WI38 (cell line): Measurements from ENCODE around the gene PDE2A.

ENCODE experiments used
- H3K4me3 ChIP-seq: 2 replicates; pipeline ENCODE4 v1.5.1; 2011; ENCODE audit warnings: low read depth, mild to moderate bottlenecking, control low read depth, low read length
- TF ChIP-seq, protein P1 (sequence below): IDR thresholded peaks from 2 replicates; pipeline ENCODE4 v1.5.1; 2012; ENCODE audit warnings: low read depth, mild to moderate bottlenecking, control low read depth, low read length

Gene PDE2A

DNA sequence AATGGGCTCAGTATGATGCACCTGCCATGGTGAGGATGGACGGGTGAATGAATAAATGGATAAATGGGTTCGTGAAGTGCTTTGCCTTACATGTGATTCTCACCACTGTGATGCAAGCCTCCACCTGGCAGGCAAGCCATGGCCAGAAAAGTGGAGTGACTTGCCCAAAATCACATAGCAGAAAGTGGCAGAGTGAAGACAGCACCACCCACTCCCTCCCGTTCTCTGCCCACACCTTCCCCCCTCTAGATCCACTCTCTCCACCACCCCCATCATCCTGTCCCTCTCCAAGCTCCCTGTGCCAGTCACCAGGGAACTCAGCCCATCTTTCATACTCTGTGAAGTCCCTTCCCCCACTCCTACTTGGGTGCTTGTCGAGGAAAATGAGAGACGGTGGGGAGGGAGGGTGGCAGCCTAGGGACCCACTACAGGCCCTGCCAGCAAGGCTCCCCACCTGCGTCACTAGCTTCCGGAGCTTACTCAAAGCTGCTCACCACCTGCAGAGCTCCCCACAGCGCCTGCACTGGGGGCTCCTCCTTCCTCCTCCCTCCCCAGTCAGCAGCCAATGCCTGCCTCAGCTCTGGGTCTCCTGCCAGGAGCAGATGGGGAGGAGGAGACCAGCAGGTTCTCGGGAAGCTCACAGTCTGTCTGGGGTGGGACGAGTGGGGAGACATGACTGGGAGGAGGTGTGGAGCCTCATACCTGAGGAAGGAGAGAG is 82.3 kb downstream of the PDE2A start:
- TF ChIP-seq, protein P1, sequence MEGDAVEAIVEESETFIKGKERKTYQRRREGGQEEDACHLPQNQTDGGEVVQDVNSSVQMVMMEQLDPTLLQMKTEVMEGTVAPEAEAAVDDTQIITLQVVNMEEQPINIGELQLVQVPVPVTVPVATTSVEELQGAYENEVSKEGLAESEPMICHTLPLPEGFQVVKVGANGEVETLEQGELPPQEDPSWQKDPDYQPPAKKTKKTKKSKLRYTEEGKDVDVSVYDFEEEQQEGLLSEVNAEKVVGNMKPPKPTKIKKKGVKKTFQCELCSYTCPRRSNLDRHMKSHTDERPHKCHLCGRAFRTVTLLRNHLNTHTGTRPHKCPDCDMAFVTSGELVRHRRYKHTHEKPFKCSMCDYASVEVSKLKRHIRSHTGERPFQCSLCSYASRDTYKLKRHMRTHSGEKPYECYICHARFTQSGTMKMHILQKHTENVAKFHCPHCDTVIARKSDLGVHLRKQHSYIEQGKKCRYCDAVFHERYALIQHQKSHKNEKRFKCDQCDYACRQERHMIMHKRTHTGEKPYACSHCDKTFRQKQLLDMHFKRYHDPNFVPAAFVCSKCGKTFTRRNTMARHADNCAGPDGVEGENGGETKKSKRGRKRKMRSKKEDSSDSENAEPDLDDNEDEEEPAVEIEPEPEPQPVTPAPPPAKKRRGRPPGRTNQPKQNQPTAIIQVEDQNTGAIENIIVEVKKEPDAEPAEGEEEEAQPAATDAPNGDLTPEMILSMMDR, result no peak

DNA sequence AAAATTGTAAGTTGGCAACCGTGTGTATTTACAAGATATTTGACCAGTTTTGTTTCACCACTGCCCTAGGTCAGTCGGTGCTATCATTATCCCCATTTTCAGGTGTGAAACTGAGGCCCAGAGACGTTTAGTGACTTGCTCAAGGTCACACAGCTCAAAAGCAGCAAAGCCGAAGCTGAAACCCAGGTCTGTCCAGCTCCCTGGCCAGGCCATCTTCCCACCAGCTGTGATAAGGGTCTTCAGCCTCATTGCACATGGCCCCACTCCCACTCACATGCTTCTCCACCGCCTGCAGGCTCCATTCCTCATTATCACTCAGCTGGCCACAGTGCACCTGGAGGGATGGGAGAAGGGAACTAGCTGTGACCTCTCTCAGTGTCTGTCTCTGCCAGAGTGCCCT is 83.2 kb downstream of the PDE2A start:
- TF ChIP-seq, protein P1, result no peak
- H3K4me3 ChIP-seq, result no peak overlapping the region

More for the DNA sequence above, 82.3 kb downstream of the PDE2A start:
- H3K4me3 ChIP-seq, result no peak overlapping the region

DNA sequence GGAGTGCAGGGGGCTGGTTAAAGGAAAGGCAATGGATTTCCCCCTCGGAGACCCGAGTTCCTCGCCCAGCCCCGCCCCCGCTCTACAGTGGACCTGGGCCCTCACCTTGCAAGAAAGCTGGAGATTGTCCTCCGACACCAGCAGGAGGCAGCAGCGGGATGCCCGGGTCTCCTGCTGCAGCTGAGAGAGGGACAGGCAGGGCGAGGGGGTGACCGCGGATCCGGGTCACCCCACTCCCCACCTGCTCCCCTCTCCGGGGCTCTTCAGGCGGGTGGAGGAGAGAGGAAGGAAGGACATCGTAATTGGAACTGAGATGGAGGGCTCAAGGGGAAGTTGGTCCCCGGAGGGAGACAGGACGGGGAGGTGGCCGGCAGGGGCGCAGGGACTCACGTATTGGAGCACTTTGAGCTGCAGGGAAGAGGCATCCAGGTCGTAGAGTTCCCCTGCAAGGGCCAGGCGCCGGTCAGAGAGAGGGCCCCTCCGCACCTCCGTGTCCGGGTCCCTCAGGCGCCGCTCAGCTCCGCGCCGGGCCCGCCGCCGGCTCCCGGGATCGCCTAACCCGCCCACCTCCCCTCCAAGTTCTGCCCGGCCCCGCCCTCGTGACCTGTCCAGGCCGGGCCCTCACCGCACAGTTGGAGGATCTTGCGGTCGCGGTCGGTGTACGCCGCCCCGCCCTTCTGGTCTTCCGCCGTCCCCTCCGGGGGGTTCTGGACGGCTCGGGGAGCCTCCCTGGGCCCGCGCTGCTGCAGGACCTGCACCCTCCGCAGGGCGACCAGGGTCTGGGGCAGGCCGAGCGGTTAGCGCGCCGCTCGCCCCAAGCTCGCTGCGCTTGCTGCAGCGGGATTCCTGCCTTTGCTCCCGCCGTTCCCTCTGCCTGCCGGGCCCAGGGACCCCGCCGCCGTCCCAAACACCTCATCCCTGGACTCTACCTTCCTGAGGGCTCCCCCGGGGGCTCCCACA is 84.1 kb downstream of the PDE2A start:
- TF ChIP-seq, protein P1, result peak; percentile 20; the same call in 1 of the 2 replicates
- H3K4me3 ChIP-seq, result no peak overlapping the region

DNA sequence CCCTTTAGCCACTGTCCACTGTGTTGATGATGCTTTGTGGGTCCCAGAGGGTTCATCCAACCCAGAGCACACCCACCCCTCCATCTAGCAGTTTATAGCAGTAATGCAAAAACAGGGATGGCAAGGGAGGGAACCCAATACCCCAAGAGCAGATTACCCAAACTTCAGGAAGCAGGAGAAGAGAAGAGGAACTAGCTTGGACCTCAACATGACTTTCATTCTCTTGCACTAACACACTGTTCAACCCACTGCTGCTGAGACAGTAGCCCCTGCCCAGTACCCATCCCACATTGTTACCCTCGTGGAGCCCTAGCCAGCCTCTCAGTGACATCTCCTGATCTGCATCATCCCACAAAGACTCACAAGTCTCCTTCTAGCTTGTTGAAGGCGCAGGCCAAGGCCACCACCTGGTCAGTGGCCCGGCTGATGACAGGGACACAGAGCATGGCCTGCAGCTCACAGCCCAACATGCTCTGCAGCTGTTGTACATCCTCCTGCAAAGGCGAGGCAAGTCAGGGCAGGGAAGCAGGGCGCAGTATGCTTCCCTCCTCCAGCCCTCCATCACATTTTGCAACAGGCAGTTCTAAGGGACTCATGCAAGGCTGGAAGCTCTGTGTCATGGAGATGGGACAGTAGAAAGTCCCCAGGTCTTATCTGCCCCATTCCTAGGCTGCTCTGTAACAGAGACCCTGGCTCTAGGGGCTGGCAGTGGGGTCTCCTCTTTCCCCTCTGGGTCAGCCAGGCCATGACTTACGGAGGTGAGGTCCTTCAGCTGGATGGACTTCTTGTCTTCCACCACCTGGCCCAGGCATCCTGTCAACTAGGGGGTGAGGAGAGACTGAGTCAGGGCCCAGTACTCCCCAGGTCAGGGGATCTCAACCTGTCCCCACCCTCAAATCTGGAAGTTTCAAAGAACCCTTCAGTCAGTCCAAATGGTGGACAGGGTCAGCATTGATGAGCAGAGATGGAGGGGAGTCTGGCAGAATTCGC is 85.5 kb downstream of the PDE2A start:
- no peak overlapping the region for H3K4me3 ChIP-seq
- TF ChIP-seq, protein P1, result no peak

DNA sequence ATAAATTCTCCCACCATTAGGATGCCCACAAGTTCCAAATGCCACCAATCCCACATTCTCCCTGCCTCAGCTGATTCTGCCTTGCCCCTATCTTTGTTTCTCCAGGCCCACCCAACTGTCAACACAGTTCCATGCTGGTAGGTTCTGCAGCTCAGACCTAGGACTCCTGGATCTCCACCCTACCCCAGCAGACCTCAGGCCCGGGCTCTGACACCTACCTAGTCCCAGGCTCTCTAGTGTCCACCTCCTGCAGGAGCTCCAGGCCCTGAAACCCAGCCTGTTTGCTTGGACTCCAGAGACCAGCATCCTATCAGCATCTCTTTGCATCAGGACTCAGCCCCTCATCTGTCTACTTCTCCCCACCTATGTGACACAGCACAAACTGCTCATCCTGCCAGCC is 86.5 kb downstream of the PDE2A start:
- no peak overlapping the region for H3K4me3 ChIP-seq
- TF ChIP-seq, protein P1, result no peak

DNA sequence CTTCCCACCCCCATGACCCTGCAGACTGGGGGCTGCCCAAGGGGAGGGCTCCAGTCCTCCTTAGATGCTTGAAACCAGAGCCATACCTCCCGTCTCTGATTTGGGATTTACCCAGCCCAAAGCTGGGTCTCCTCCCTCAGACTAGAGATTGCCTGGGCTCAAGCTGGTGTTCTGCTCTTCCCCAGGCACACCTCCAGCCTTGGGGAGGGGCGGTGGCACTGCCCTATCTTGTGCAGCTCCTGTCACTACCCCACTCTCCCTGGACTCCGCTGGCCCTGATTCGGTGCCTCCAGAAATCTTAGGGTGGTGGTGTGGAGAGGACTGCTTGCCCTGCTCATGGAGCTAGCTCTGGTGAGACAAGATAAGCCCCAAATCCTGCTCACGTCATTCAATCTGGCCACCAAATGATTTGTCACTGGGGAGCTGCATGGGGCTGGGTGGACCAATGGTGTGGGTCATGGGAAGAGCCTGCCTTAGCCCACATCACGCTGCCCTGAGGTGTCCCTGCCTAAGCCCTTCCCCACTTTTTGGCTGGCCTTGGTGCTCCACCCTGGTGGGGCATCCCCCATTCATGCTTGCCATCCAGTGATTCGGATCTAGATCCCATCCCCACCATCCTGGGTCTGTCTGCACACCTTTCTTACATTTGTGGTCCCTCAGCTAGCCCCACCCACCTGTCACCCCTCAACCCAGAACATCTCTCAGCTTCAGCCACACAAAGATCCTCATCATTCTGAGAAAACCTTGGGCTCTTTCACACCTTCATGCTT is 87.7 kb downstream of the PDE2A start:
- TF ChIP-seq, protein P1, result no peak
- no peak overlapping the region for H3K4me3 ChIP-seq
